Stimulated activated CD8-positive, alpha-beta memory T cell treated with anti-CD3 and anti-CD28 coated beads, Interleukin-4, amount 100 ng/mL, for 24 hours (primary cell): ENCODE data around the gene MYL7.
"Not testable (repeated sequence)": the region's sequence is repeated elsewhere in the genome, so short reads cannot be mapped to it uniquely, and the experiment has no call there.

ENCODE experiments used
- DNase-seq: peaks from one replicate; pipeline ENCODE4 v3.0.0-alpha.2; 2020; ENCODE audit warnings: low read depth

Gene MYL7

GRCh38 chr7:44131173-44132029, 9.7 kb downstream of the MYL7 start:
- no peak for DNase-seq

- no peak for DNase-seq
Measured at GRCh38 chr7:44128721-44129582, 12.2 kb downstream of the MYL7 start.

- no peak for DNase-seq
Measured at GRCh38 chr7:44127161-44127560, 14.0 kb downstream of the MYL7 start.

- not testable (repeated sequence) for DNase-seq
Measured at GRCh38 chr7:44126574-44126973, 14.6 kb downstream of the MYL7 start.

- no peak for DNase-seq
Measured at GRCh38 chr7:44124822-44125202, 16.3 kb downstream of the MYL7 start.

- peak; percentile 99 for DNase-seq
Measured at GRCh38 chr7:44123190-44124003, 17.7 kb downstream of the MYL7 start, which contains the start of gene POLD2. Gene POLD2, minus strand, starts transcription at chr7:44123548. Its CDS starts 1,495 bp downstream, at chr7:44122053.

- no peak for DNase-seq
Measured at GRCh38 chr7:44122529-44122928, 18.6 kb downstream of the MYL7 start.

GRCh38 chr7:44121761-44122420, 19.2 kb downstream of the MYL7 start:
- no peak for DNase-seq

- no peak for DNase-seq
Measured at GRCh38 chr7:44120395-44120794, 20.7 kb downstream of the MYL7 start.

- DNase-seq, result no peak
Measured at GRCh38 chr7:44119829-44120380, 21.2 kb downstream of the MYL7 start.

- no peak for DNase-seq
Measured at GRCh38 chr7:44117801-44118429, 23.2 kb downstream of the MYL7 start.

- no peak for DNase-seq
Measured at GRCh38 chr7:44116789-44117666, 24.1 kb downstream of the MYL7 start.

- DNase-seq, result no peak
Measured at GRCh38 chr7:44116087-44116788, 24.9 kb downstream of the MYL7 start.

GRCh38 chr7:44114586-44115310, 26.4 kb downstream of the MYL7 start:
- no peak for DNase-seq

GRCh38 chr7:44113764-44114354, 27.3 kb downstream of the MYL7 start:
- DNase-seq, result no peak

- DNase-seq, result no peak
Measured at GRCh38 chr7:44112997-44113763, 28.0 kb downstream of the MYL7 start.
